Hepatocyte (in vitro differentiated cells): ENCODE results near the gene SMOC1.

Experiments
- CTCF ChIP-seq: fragments of 200-600 bp; sonication (generic); IDR thresholded peaks from 2 replicates; pipeline ENCODE4 v1.5.1; 2016; ENCODE audit warnings: antibody characterized with exemption, mild to moderate bottlenecking; ENCODE audit not compliant: poor library complexity
- EZH2phosphoT487 ChIP-seq: fragments of 200-600 bp; sonication (generic); IDR thresholded peaks from one replicate; pipeline ENCODE4 v1.6.1; 2018; ENCODE audit warnings: antibody characterized with exemption, mild to moderate bottlenecking, low read depth, moderate library complexity; ENCODE audit not compliant: unreplicated experiment, severe bottlenecking

- TF ChIP-seq CTCF (no peak), EZH2phosphoT487 (no peak)
These were observed 113.3 kb downstream of the SMOC1 start for GRCh38 chr14:69992564-69992963.
